Heart left ventricle (tissue), 13 donors: Measurements from ENCODE around the gene SYNDIG1.

Experiments
- CTCF ChIP-seq, 12 donors: fragments of 200-600 bp; sonication (generic) in 4 of 12; IDR thresholded peaks; one replicate each; pipeline versions ENCODE4 v1.5.0 to v1.8.0; 2018 to 2022; ENCODE audit warnings: antibody characterized with exemption in 12 of 12, mild to moderate bottlenecking in 5 of 12
- POLR2A ChIP-seq, 2 donors: fragments of 450-650 bp; IDR thresholded peaks; one replicate each; pipeline ENCODE4 v1.6.1; 2017; ENCODE audit warnings: antibody characterized with exemption in 2 of 2, mild to moderate bottlenecking in 2 of 2, moderate library complexity in 2 of 2
- donor health status: ischemic (EF 13 %, LVEDD 7.1; RV severe dilation, severe dysfunction).
- donor health status: DM: no; HTN: yes; CAD: no.
- donor health status: DM: no; HTN: no; CAD: no.
- donor health status: ischemic (EF 25% LVEDD 6.9; RV normal size, moderate dysfunction).
- donor health status: ischemic (EF 25% LVEDD 5.7; RV mildly dilated, moderate dysfunction).
- donor health status: ischemic (EF 35%, LVEDD 5.7; RV mildly dilated, moderate dysfunction).
- donor health status: nonischemic (EF 11% LVEDD 7.7; RV severe dilation, severe dysfunction).
- donor health status: DM: yes; HTN: yes; CAD: no.
- donor health status: PGD.
- donor health status: ischemic (EF 29% LVEDD 5.4; RV normal size, mild dysfunction).
- donor health status: nonischemic (EF 23%, LVEDD 6.1; RV moderate dilation, normal function).

GRCh38 chr20:24523661-24524060 is 54.2 kb downstream of the SYNDIG1 start:
- TF ChIP-seq POLR2A (IDR thresholded peaks at IDR 0.05) (no peak), CTCF (IDR thresholded peaks at IDR 0.05) (no peak)
